Retinal pigment epithelial cell (primary cell): ENCODE data around the gene WDFY3.

ENCODE experiments used
- DNase-seq: peaks from one replicate; pipeline ENCODE4 v3.0.0-alpha.2; 2010; ENCODE audit warnings: low read depth
- H3K4me3 ChIP-seq: 2 replicates; pipeline ENCODE4 v1.5.1; 2011; ENCODE audit warnings: mild to moderate bottlenecking, low read length, control low read depth, moderate library complexity
- TF ChIP-seq, protein P1 (sequence below): conservative IDR thresholded peaks from 2 replicates; pipeline ENCODE4 v1.5.1; 2011; ENCODE audit warnings: low read depth, low read length, control low read depth, inconsistent platforms

WDFY3 gene

DNA sequence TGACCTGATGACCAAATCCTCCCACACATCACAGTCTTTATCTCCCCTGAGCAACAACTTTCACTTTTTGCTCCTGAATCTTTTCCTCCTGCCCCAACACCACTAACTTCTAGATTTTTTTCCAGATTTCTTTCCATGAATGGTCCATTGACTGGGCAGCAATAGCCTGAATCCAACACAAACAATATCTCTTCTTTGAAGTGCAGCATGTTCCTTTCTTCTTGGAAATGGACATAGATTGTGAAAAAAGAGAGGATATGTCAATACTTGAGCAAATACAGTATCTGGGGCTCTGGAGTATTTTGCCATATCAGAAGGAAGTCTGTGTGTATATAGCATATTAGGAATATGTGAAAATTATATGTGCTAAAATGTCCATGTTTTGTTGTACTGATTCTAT lies 328.4 kb downstream of the WDFY3 start:
- H3K4me3 ChIP-seq = no peak overlapping the region
- TF ChIP-seq, protein P1, sequence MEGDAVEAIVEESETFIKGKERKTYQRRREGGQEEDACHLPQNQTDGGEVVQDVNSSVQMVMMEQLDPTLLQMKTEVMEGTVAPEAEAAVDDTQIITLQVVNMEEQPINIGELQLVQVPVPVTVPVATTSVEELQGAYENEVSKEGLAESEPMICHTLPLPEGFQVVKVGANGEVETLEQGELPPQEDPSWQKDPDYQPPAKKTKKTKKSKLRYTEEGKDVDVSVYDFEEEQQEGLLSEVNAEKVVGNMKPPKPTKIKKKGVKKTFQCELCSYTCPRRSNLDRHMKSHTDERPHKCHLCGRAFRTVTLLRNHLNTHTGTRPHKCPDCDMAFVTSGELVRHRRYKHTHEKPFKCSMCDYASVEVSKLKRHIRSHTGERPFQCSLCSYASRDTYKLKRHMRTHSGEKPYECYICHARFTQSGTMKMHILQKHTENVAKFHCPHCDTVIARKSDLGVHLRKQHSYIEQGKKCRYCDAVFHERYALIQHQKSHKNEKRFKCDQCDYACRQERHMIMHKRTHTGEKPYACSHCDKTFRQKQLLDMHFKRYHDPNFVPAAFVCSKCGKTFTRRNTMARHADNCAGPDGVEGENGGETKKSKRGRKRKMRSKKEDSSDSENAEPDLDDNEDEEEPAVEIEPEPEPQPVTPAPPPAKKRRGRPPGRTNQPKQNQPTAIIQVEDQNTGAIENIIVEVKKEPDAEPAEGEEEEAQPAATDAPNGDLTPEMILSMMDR = no peak
- DNase-seq = no peak

DNA sequence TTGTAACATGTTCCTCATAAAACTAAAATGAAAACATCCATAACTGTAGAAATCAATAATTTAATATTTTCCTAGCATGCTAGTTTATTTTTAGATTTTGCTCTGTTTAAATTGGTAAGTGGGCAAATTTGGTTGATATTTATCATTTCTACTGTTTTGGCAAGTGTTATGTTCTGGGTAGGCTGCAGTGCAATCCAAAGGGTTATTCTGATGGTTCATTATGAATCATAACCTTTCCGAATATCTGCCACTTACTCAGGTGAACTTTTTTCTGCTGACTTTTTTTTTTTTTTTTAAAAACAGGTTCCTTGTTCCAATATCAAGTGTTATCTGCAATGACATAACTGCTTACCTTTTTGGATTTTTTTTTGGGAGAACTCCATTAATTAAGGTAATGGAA lies 331.5 kb downstream of the WDFY3 start:
- no peak overlapping the region for H3K4me3 ChIP-seq
- DNase-seq = no peak

DNA sequence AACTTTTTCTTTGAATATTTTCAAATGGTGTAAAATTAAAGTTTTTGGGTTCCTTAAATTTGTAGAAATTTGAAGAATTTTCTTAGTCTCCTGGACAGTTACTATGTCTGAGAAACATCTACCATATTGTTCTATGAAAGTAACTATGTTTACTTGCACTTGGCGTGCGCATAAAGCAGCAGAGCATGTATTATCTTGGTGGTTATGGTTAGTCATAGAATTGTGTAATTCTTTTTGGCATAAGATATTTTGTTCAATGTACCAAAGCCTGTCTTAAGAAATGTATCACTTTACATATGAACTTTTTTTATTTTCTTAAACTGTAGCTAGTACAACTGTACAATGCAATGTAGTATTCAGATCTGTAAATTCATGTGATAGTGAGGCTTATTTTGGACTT lies 334.4 kb downstream of the WDFY3 start:
- TF ChIP-seq, protein P1 = no peak
- peak; percentile 10 for DNase-seq
- no peak overlapping the region for H3K4me3 ChIP-seq

More for the DNA sequence above, 331.5 kb downstream of the WDFY3 start:
- TF ChIP-seq, protein P1 = no peak

DNA sequence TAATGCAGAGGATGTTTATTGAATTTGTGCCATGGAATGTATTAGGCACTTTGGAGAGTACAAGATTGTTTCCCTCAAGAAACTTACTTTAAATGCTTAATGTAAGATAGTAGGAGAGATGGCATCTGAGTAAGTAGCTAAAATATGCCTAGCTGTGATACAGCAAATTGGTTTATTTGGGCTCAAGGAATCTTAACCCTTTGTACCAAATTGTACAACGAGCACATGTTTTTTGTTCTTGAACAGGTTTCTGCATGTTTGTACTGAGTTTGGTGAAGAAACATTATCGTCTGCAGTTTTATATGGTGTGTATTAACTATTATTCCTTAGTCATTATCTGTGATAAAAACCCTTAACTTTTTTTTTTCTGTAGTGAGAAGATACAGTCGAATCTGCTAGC lies 334.9 kb downstream of the WDFY3 start:
- no peak overlapping the region for H3K4me3 ChIP-seq
- DNase-seq = no peak
- TF ChIP-seq, protein P1 = no peak

DNA sequence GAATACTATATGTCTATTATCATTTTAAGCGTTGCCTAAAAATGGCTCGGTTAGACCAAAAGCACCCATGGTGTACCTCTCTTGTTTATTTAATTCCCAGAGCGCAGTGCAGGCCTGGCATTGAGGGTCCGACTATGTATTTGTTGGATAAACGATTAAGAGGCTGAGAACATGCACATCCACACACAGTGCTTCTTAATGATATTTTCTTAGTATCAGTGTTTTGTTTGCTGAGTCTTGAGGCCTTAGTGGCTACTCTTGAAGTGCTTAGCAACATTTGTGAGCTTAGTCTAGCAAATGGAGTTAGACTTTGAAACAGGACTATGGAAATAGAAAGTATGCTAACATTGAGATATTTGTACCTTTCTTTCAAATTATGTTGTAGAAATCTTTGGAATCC lies 339.8 kb downstream of the WDFY3 start:
- TF ChIP-seq, protein P1 = no peak
- no peak for DNase-seq
- no peak overlapping the region for H3K4me3 ChIP-seq

DNA sequence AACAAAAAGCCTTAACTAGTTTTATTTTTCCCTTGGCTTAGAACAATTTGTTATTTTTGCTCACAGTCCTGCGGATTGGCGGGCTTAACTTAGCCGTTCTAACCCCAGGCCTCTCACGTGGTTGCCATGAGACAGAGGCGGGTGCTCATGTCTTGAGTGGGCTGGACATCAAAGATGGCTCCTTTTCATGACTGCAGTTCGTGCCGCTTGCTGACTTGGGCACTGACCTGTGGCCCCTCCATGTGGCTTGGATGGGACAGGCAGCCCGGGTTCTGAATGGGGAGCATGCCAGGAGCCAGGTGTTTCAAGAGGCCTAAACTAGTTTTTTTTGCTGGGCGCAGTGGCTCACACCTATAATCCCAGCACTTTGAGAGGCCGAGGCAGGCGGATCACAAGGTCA lies 342.8 kb downstream of the WDFY3 start:
- no peak overlapping the region for H3K4me3 ChIP-seq
- no peak for DNase-seq
- TF ChIP-seq, protein P1 = no peak

DNA sequence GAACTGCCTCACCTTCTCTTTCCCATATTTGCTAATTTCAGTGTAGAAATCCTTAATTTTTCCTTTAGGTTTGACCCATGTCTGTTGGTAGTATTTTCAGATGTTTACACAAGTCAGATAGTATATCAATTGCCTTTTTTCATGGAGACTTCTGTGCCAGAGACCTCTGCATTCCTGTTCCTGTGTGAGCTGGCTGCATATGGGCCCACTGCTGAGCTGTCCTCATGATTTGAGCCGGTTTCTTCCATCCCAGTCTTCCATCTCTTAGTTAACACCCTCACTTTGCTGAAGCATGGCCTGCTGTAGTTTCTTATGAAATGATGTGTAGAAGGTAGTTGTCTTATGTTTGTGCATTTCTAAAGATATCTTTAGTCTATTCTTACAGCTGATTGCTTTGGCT lies 343.5 kb downstream of the WDFY3 start:
- no peak for DNase-seq
- H3K4me3 ChIP-seq = no peak overlapping the region
- TF ChIP-seq, protein P1 = no peak
